Tibial nerve (tissue), 4 donors: Measurements from ENCODE around the gene EFNA5.

ENCODE experiments used
- CTCF ChIP-seq, 5 experiments: fragments of 200-600 bp in 3 of 5; fragments of 450-650 bp in 2 of 5; sonication (generic) in 3 of 5; IDR thresholded peaks; one replicate each; pipeline ENCODE4 v1.5.1; 2016 to 2019; ENCODE audit warnings: antibody characterized with exemption in 5 of 5, mild to moderate bottlenecking in 3 of 5, moderate library complexity in 2 of 5
- EP300 ChIP-seq, 2 donors: sonication (generic); formaldehyde crosslinking; IDR thresholded peaks; one replicate each; pipeline ENCODE4 v1.6.1; 2017; ENCODE audit warnings: antibody characterized with exemption in 2 of 2, mild to moderate bottlenecking in 1 of 2
- POLR2A ChIP-seq, 2 donors: fragments of 450-650 bp; IDR thresholded peaks; one replicate each; pipeline ENCODE4 v1.6.1; 2017; ENCODE audit warnings: antibody characterized with exemption in 2 of 2, mild to moderate bottlenecking in 2 of 2, moderate library complexity in 2 of 2

GRCh38 chr5:107640568-107640967, 30.2 kb downstream of the EFNA5 start:
- TF ChIP-seq POLR2A (IDR thresholded peaks at IDR 0.05), result no peak
- TF ChIP-seq CTCF (IDR thresholded peaks at IDR 0.05), result no peak
- no peak for TF ChIP-seq EP300 (IDR thresholded peaks at IDR 0.05)
